ENCODE data around the gene FAM118A. TPM values are rescaled to one million over a fixed set of nuclear protein-coding genes. Genes with fewer than 3 reads are reported as not detected.

FAM118A gene
- total and polyA plus RNA-seq, 2 experiments from 2014 or later = 11.9 to 20.3 TPM

GRCh38 chr22:45389546-45389945, 79.8 kb downstream of the FAM118A start:
- DNase-seq (ENCODE audit: low spot score) (no peak), ATAC-seq (no peak)
- Histone ChIP-seq H3K27ac (ENCODE audit: low read depth) (no peak overlapping the region), H3K9me2 (ENCODE audit: insufficient read depth) (no peaks in the 10 kb centered on the region), H4K20me1 (replicated peaks; ENCODE audit: insufficient read depth) (no peaks in the 10 kb centered on the region), H3F3A (replicated peaks; ENCODE audit: low read depth) (no peaks in the 10 kb centered on the region), H3K36me3 (ENCODE audit: insufficient read depth) (no peaks in the 10 kb centered on the region), H3K79me2 (replicated peaks; ENCODE audit: insufficient read depth) (no peaks in the 10 kb centered on the region), H3K27me3 (ENCODE audit: insufficient read depth) (no peaks in the 10 kb centered on the region), H3K4me2 (no peak overlapping the region), H3K4me1 (ENCODE audit: insufficient read depth) (no peaks in the 10 kb centered on the region), H2AFZ (no peak overlapping the region), H3K4me3 (no peak overlapping the region)
- Mint-ChIP-seq H3K4me1 (no peaks in the 10 kb centered on the region), H3K36me3 (ENCODE audit: low read depth) (no peaks in the 10 kb centered on the region), H3K27me3 (ENCODE audit: insufficient read depth, low read depth, poor library complexity) (no peaks in the 10 kb centered on the region), H3K27ac (no peak overlapping the region), H3K9me3 (no peaks in the 10 kb centered on the region), H3K4me3 (no peak overlapping the region)
- TF ChIP-seq ZNF114 (CRISPR knock-in tag; IDR thresholded peaks at IDR 0.05) = no peak
- no peak for TF ChIP-seq CREB1 (CRISPR knock-in tag; IDR thresholded peaks at IDR 0.05; ENCODE audit: low read depth)
- no peak for TF ChIP-seq EZH2phosphoT487 (IDR thresholded peaks at IDR 0.05; ENCODE audit: unreplicated experiment)
- no peak for TF ChIP-seq NANOG (IDR thresholded peaks at IDR 0.05; ENCODE audit: borderline replicate concordance)
- TF ChIP-seq REST (IDR thresholded peaks at IDR 0.05; ENCODE audit: unreplicated experiment) = no peak
- no peak for TF ChIP-seq ZNF331 (CRISPR knock-in tag; IDR thresholded peaks at IDR 0.05; ENCODE audit: low read depth)
- no peak for TF ChIP-seq CTCF (conservative IDR thresholded peaks at IDR 0.05; ENCODE audit: low read depth in 2 of 2)
- no peak for TF ChIP-seq ZNF462 (CRISPR knock-in tag; IDR thresholded peaks at IDR 0.05)
- TF ChIP-seq STAT1 (IDR thresholded peaks at IDR 0.05; ENCODE audit: unreplicated experiment) = no peak
- no peak for TF ChIP-seq EZH2 (IDR thresholded peaks at IDR 0.05; ENCODE audit: low read depth, unreplicated experiment)
- TF ChIP-seq JUNB (IDR thresholded peaks at IDR 0.05; ENCODE audit: unreplicated experiment) = no peak
- TF ChIP-seq ETS1 (IDR thresholded peaks at IDR 0.05) = no peak
- TF ChIP-seq POLR2AphosphoS5 (IDR thresholded peaks at IDR 0.05; ENCODE audit: low read depth) = no peak
